H1 (cell line): ENCODE results near the gene TRAF3IP1. TPM values are rescaled to one million over a fixed set of nuclear protein-coding genes. Genes with fewer than 3 reads are reported as not detected.

Source experiments
- CHD7 ChIP-seq: fragments of 300-600 bp; sonication (generic); IDR thresholded peaks from 2 replicates; pipeline ENCODE4 v1.7.1; 2012; ENCODE audit warnings: low read length, moderate library complexity, mild to moderate bottlenecking, inconsistent platforms; ENCODE audit not compliant: insufficient replicate concordance
- CTCF ChIP-seq, 3 experiments: IDR thresholded peaks; 1 replicate in 2 of 3; 2 replicates in 1 of 3; pipeline versions ENCODE4 v1.5.1 to v1.6.1; 2011; ENCODE audit warnings: low read length in 3 of 3, mild to moderate bottlenecking in 3 of 3, inconsistent platforms in 2 of 3, low read depth in 1 of 3, moderate library complexity in 1 of 3; ENCODE audit not compliant: insufficient read depth in 1 of 3; ENCODE audit errors: control extremely low read depth in 1 of 3
- KDM1A ChIP-seq: fragments of 200-600, 300-600 bp; sonication (generic); IDR thresholded peaks from 2 replicates; pipeline ENCODE4 v1.7.1; 2016; ENCODE audit warnings: mild to moderate bottlenecking, low read length, borderline replicate concordance
- RXRA ChIP-seq: IDR thresholded peaks from 2 replicates; pipeline ENCODE4 v1.6.1; 2011; ENCODE audit warnings: low read depth, mild to moderate bottlenecking, low read length, moderate library complexity; ENCODE audit not compliant: insufficient read depth
- SP4 ChIP-seq: IDR thresholded peaks from 2 replicates; pipeline ENCODE4 v1.6.1; 2012; ENCODE audit warnings: low read length, inconsistent platforms
- USF2 ChIP-seq: IDR thresholded peaks from 2 replicates; pipeline ENCODE4 v1.6.1; 2011; ENCODE audit warnings: low read length, improper control_type of control experiment
- polyA plus RNA-seq, 7 experiments: library from polyadenylated mRNA; depleted of rRNA in 3 of 7; stranded (reverse) in 5 of 7; unstranded in 2 of 7; fragments of >200 nt in 5 of 7; fragments of 200-250 nt in 2 of 7; gene quantifications; 1 replicate in 5 of 7; 2 replicates in 1 of 7; 4 replicates in 1 of 7; pipeline versions ENCODE4 v1.2.1 to v1.2.3, GENCODE V29; 2011 to 2013; ENCODE audit warnings: missing spikeins in 2 of 7, mixed read lengths in 2 of 7
- total RNA-seq: library from RNA; stranded (reverse); fragmentation: NEBNext Ultra II Directional; extraction: Animal tissue kit (Norgen Biotek cat#: 25700); gene quantifications from 2 replicates; pipeline ENCODE4 v1.2.1, GENCODE V29; 2021

TRAF3IP1 gene
- total and polyA plus RNA-seq, 2 of the 8 experiments (the other 6 are each of a cell fraction or from before 2014, with no cell fraction given): 2.3 to 17.5 TPM

GRCh38 chr2:238449241-238449640 is 128.9 kb downstream of the TRAF3IP1 start (continued):
- TF ChIP-seq CHD7 (no peak), USF2 (no peak), SP4 (no peak), CTCF (IDR thresholded peaks at IDR 0.05; ENCODE audit: control extremely low read depth in 1 of 3, insufficient read depth in 1 of 3, low read depth in 1 of 3, low read length in 3 of 3) (no peak), RXRA (no peak), KDM1A (no peak)
